CD4-positive, alpha-beta T cell (primary cell): Measurements from ENCODE around the gene DSCAML1. TPM values are rescaled to one million over a fixed set of nuclear protein-coding genes. Genes with fewer than 3 reads are reported as not detected.

ENCODE experiments used
- ATAC-seq: fragments of 200-7000 bp; cut with Tn5 transposase; one replicate; pipeline ENCODE4 v1.10.0; 2022; ENCODE audit warnings: mild to moderate bottlenecking; ENCODE audit not compliant: poor library complexity
- CTCF ChIA-PET: fragments of 350-600 bp; sonication (Branson Sonifier 250); formaldehyde crosslinking; loops from one replicate; lab custom pipeline; 2021; ENCODE audit warnings: antibody characterized with exemption, inconsistent platforms; lab: Charles Lee
- POLR2A ChIA-PET: fragments of 350-600 bp; sonication (Branson Sonifier 250); formaldehyde crosslinking; loops from one replicate; lab custom pipeline; 2021; ENCODE audit warnings: antibody characterized with exemption, inconsistent platforms; lab: Charles Lee
- DNase-seq, 14 experiments: peaks; one replicate each; pipeline ENCODE4 v3.0.0-alpha.2; 2013 to 2020; ENCODE audit warnings: mixed read lengths in 2 of 14
- H3K27ac ChIP-seq, 2 donors: one replicate each; pipeline versions ENCODE4 v1.5.1 to v1.7.0; 2013; ENCODE audit warnings: low read length in 2 of 2, low read depth in 1 of 2, mild to moderate bottlenecking in 1 of 2
- H3K27me3 ChIP-seq, 2 experiments: 1 replicate in 1 of 2; 2 replicates in 1 of 2; pipeline versions ENCODE4 v1.6.1 to v1.7.0; 2013; ENCODE audit warnings: low read length in 2 of 2, control low read depth in 1 of 2, mild to moderate bottlenecking in 1 of 2, moderate library complexity in 1 of 2; ENCODE audit not compliant: insufficient read depth in 2 of 2, control insufficient read depth in 1 of 2
- H3K36me3 ChIP-seq: one replicate; pipeline ENCODE4 v1.6.1; 2013; ENCODE audit warnings: low read length, control low read depth; ENCODE audit not compliant: insufficient read depth
- H3K4me1 ChIP-seq: one replicate; pipeline ENCODE4 v1.6.1; 2013; ENCODE audit warnings: low read length, control low read depth; ENCODE audit not compliant: insufficient read depth
- H3K4me3 ChIP-seq: one replicate; pipeline ENCODE4 v1.5.1; 2013; ENCODE audit warnings: mild to moderate bottlenecking, low read length, moderate library complexity
- H3K9me3 ChIP-seq, 2 experiments: 1 replicate in 1 of 2; 2 replicates in 1 of 2; pipeline versions ENCODE4 v1.6.1 to v1.7.0; 2013; ENCODE audit warnings: low read length in 2 of 2, mild to moderate bottlenecking in 2 of 2, control low read depth in 1 of 2, moderate library complexity in 1 of 2; ENCODE audit not compliant: control insufficient read depth in 1 of 2, insufficient read depth in 1 of 2
- H3K27ac Mint-ChIP-seq: one replicate; pipeline ENCODE4 v1.8.0; 2020; ENCODE audit warnings: mixed read lengths
- H3K27me3 Mint-ChIP-seq: one replicate; pipeline ENCODE4 v1.8.0; 2021; ENCODE audit warnings: mixed read lengths
- H3K36me3 Mint-ChIP-seq: one replicate; pipeline ENCODE4 v1.8.0; 2021; ENCODE audit warnings: low read depth, mixed read lengths
- H3K4me1 Mint-ChIP-seq: one replicate; pipeline ENCODE4 v1.8.0; 2021; ENCODE audit warnings: low read depth, mixed read lengths
- H3K4me3 Mint-ChIP-seq: one replicate; pipeline ENCODE4 v1.8.0; 2020; ENCODE audit warnings: mild to moderate bottlenecking, mixed read lengths
- H3K9me3 Mint-ChIP-seq: one replicate; pipeline ENCODE4 v1.8.0; 2020; ENCODE audit warnings: mixed read lengths
- CTCF ChIP-seq: fragments of 200-600 bp; IDR thresholded peaks from one replicate; pipeline ENCODE4 v1.8.0; 2022; ENCODE audit warnings: antibody characterized with exemption, mild to moderate bottlenecking
- intact Hi-C, 2 experiments: fragments of 100-400 bp; cut with DNase I in 1 of 2; cut with micrococcal nuclease in 1 of 2; formaldehyde crosslinking; loops; one replicate each; pipeline versions ENCODE4 v1.15.1 to v1.9.0; 2023 to 2025; cut with DNase I, micrococcal nuclease
- total RNA-seq, 174 experiments: library from RNA in 2 of 174; stranded (reverse) in 2 of 174; gene quantifications; one replicate each; pipeline ENCODE4 v1.2.3 and lab custom pipeline; 2021 to 2026

The DSCAML1 gene
- total RNA-seq, 2 experiments from 2014 or later: 0.22 to 0.61 TPM

DNA sequence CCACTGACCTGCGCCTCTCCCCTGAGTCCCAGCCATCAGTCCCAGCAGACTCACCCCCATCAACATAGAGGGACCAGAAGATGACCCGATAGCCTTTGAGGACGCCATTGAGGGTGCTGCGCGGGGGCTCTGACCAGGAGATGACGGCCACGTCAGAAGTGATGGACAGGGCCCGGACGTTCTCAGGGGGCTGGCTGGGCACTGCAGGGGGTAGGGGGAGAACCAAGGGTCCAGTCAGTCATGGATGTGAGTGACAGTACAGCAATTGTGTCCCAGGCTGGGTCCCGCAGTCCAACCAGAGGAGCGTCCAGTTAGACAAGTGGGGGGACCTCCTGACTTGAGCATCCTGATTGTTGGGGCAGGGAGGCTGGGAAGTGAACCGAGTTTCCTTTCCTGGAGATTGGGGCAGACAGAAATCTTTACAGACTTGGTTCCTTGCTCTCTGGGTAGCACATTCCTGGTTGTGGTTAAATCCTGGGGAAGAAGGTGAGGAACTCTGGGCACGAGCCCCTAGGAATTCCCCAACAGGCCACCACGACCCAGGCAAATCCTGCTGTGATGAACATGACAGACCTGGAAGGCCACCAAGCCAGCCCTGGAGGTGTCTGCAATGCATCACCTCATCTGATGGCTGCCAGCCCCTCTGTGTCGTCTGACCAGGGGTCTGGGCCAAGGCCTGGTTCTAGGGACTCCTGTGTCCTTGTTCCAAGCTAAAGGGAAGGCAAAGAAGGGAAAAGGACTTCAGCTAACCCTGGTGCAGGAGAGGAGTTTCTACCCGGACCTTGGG lies 335.4 kb downstream of the DSCAML1 start:
- no peak for TF ChIP-seq CTCF
- ChIA-PET CTCF (no interaction called here), POLR2A (no interaction called here)
- H3K36me3 Mint-ChIP-seq: no peaks in the 10 kb centered on the region
- no peaks in the 10 kb centered on the region for H3K27me3 ChIP-seq
- H3K4me1 ChIP-seq: no peaks in the 10 kb centered on the region
- no peak for DNase-seq
- H3K27ac Mint-ChIP-seq: no peak overlapping the region
- H3K4me3 ChIP-seq: no peak overlapping the region
- no peak overlapping the region for H3K27ac ChIP-seq
- H3K4me1 Mint-ChIP-seq: no peaks in the 10 kb centered on the region
- no peaks in the 10 kb centered on the region for H3K9me3 ChIP-seq
- intact Hi-C loops: no loop called here
- no peak overlapping the region for H3K4me3 Mint-ChIP-seq
- no peaks in the 10 kb centered on the region for H3K27me3 Mint-ChIP-seq
- no peak for ATAC-seq
- H3K9me3 Mint-ChIP-seq: no peaks in the 10 kb centered on the region
- no peaks in the 10 kb centered on the region for H3K36me3 ChIP-seq

- no peak overlapping the region for H3K4me3 Mint-ChIP-seq
- no peaks in the 10 kb centered on the region for H3K4me1 Mint-ChIP-seq
- no peaks in the 10 kb centered on the region for H3K36me3 ChIP-seq
- no peaks in the 10 kb centered on the region for H3K27me3 ChIP-seq
- H3K9me3 ChIP-seq: no peaks in the 10 kb centered on the region
- TF ChIP-seq CTCF: no peak
- peak in 1 of 14 experiments; percentile 25 for DNase-seq
- no peak for ATAC-seq
- H3K4me3 ChIP-seq: no peak overlapping the region
- no peaks in the 10 kb centered on the region for H3K36me3 Mint-ChIP-seq
- POLR2A ChIA-PET: no interaction called here
- H3K4me1 ChIP-seq: no peaks in the 10 kb centered on the region
- H3K27ac Mint-ChIP-seq: no peak overlapping the region
- intact Hi-C loops: no loop called here
- H3K9me3 Mint-ChIP-seq: no peaks in the 10 kb centered on the region
- no peak overlapping the region for H3K27ac ChIP-seq
- no peaks in the 10 kb centered on the region for H3K27me3 Mint-ChIP-seq
- CTCF ChIA-PET: no interaction called here
Observed at GRCh38 chr11:117459979-117460300, 337.1 kb downstream of the DSCAML1 start.

DNA sequence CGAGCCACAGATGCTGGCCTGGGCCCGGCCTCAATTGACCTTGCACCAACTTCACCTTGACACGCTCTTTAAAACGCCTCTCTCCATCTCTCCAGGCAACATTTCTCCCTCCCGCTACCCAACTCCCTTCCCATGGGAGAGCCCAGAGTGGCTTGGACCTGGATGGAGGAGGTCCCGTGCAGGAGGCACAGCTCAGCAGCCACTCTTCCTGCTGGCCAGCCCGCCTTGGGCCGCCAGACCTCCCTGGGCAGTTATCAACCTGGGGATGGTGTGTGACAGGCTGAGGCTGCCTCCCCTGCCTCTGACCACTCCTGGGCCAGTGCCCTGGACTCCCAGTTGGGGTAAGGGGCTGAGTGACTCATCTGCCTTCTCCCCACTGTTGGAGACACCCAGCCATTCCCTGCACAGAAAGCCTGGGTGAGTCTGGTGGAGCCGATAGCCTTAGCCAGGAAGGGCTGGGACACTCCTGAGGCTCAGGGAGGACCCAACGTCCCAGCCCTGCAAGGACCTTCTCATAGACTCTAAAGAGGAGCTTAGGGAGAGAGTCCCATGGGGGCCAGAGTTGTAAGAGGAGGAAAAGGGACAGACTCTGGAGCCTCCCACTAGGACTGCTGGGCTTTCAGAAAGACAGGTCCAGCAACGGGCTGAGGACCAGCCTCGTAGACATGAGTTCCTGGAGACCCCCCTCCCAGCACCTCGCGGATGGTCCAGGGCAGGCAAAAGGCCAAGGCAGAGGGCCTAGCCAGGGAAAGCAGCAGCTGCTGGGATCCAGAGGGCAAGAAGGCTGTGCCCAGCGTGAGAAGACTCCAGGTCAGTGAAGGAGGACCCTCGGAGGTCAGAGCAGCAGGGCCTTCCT lies 337.7 kb downstream of the DSCAML1 start:
- Mint-ChIP-seq H3K4me1 (no peaks in the 10 kb centered on the region), H3K27ac (no peak overlapping the region), H3K9me3 (peaks cover 1% of the 10 kb centered on the region), H3K27me3 (no peaks in the 10 kb centered on the region), H3K36me3 (no peaks in the 10 kb centered on the region), H3K4me3 (no peak overlapping the region)
- Histone ChIP-seq H3K27ac (no peak overlapping the region), H3K36me3 (no peaks in the 10 kb centered on the region), H3K4me1 (no peaks in the 10 kb centered on the region), H3K9me3 (no peaks in the 10 kb centered on the region), H3K27me3 (no peaks in the 10 kb centered on the region), H3K4me3 (no peak overlapping the region)
- DNase-seq (no peak), ATAC-seq (no peak)
- POLR2A ChIA-PET: interaction anchor here (0.7 kb wide), 1 partner anchor 337 kb away, joined by 3 read pairs; no protein-coding TSS in a partner anchor
- no peak for TF ChIP-seq CTCF
- CTCF ChIA-PET: no interaction called here
- intact Hi-C loops: no loop called here
